ENCODE results near the gene ARHGAP31.

ARHGAP31 gene

GRCh38 chr3:119289404-119289770 lies 4.8 kb upstream of the ARHGAP31 start:
- no peak for TF ChIP-seq CTCF (conservative IDR thresholded peaks at IDR 0.05; ENCODE audit: low read length)
- no peak overlapping the region for H3K4me3 ChIP-seq (ENCODE audit: low read length)
- no peak for DNase-seq (ENCODE audit: low read depth)

GRCh38 chr3:119290613-119291012 lies 3.6 kb upstream of the ARHGAP31 start:
- H3K4me3 ChIP-seq (ENCODE audit: low read length): no peak overlapping the region
- TF ChIP-seq CTCF (conservative IDR thresholded peaks at IDR 0.05; ENCODE audit: low read length): no peak
- no peak for DNase-seq (ENCODE audit: low read depth)

- no peak for TF ChIP-seq CTCF (conservative IDR thresholded peaks at IDR 0.05; ENCODE audit: low read length)
- H3K4me3 ChIP-seq (ENCODE audit: low read length): no peak overlapping the region
These were observed 3.0 kb upstream of the ARHGAP31 start for GRCh38 chr3:119291062-119291700.

GRCh38 chr3:119292666-119293065 lies 1.5 kb upstream of the ARHGAP31 start:
- H3K4me3 ChIP-seq (ENCODE audit: low read length): no peak overlapping the region
- DNase-seq (ENCODE audit: low read depth): no peak
- no peak for TF ChIP-seq CTCF (conservative IDR thresholded peaks at IDR 0.05; ENCODE audit: low read length)

More at GRCh38 chr3:119291062-119291700, 3.0 kb upstream of the ARHGAP31 start:
- no peak for DNase-seq (ENCODE audit: low read depth)

- no peak for TF ChIP-seq CTCF (conservative IDR thresholded peaks at IDR 0.05; ENCODE audit: low read length)
- peak overlapping the region; percentile 83 for H3K4me3 ChIP-seq (ENCODE audit: low read length)
- DNase-seq (ENCODE audit: low read depth): no peak
These were observed 895 bp upstream of the ARHGAP31 start for GRCh38 chr3:119293105-119293870.

- H3K4me3 ChIP-seq (ENCODE audit: low read length): peak overlapping the region; percentile 83
- TF ChIP-seq CTCF (conservative IDR thresholded peaks at IDR 0.05; ENCODE audit: low read length): no peak
- peak; percentile 49 for DNase-seq (ENCODE audit: low read depth)
These were observed 801 bp downstream of the ARHGAP31 start for GRCh38 chr3:119294696-119295671.

Data from AG10803 (cell line).